ENCODE results near the gene CD28.
A peak's percentile ranks its signal among the peaks of the same experiment; 100 is the strongest.

The CD28 gene

GRCh38 chr2:203730883-203731282, 24.4 kb downstream of the CD28 start:
- H3K4me3 Mint-ChIP-seq, result no peak overlapping the region
- H3K4me1 Mint-ChIP-seq, result peaks cover 49% of the 10 kb centered on the region
- no peak for TF ChIP-seq CTCF (IDR thresholded peaks at IDR 0.05; ENCODE audit: unreplicated experiment in 3 of 3)
- H3K27ac Mint-ChIP-seq, result peak overlapping the region; percentile 21 to 88 (median 58)
- no peaks in the 10 kb centered on the region for H3K27me3 Mint-ChIP-seq (ENCODE audit: low read depth)
- no peaks in the 10 kb centered on the region for H3K36me3 Mint-ChIP-seq (ENCODE audit: low read depth)
- no peaks in the 10 kb centered on the region for H3K9me3 Mint-ChIP-seq

- no peak for TF ChIP-seq CTCF (IDR thresholded peaks at IDR 0.05; ENCODE audit: unreplicated experiment in 3 of 3)
Observed at GRCh38 chr2:203732092-203732952, 25.9 kb downstream of the CD28 start.

GRCh38 chr2:203732953-203733510, 26.6 kb downstream of the CD28 start:
- no peak for TF ChIP-seq CTCF (IDR thresholded peaks at IDR 0.05; ENCODE audit: unreplicated experiment in 3 of 3)
- Mint-ChIP-seq H3K4me3 (no peak overlapping the region), H3K27me3 (ENCODE audit: low read depth) (no peaks in the 10 kb centered on the region), H3K36me3 (ENCODE audit: low read depth) (no peaks in the 10 kb centered on the region), H3K9me3 (no peaks in the 10 kb centered on the region), H3K4me1 (peaks cover 44% of the 10 kb centered on the region), H3K27ac (peak overlapping the region; percentile 88 to 96 (median 91))

More at GRCh38 chr2:203732092-203732952, 25.9 kb downstream of the CD28 start:
- Mint-ChIP-seq H3K4me1 (peaks cover 44% of the 10 kb centered on the region), H3K36me3 (ENCODE audit: low read depth) (no peaks in the 10 kb centered on the region), H3K27ac (peak overlapping the region; percentile 88 to 96 (median 91)), H3K27me3 (ENCODE audit: low read depth) (no peaks in the 10 kb centered on the region), H3K4me3 (peak overlapping the region in 2 of 3 experiments; percentile 71 to 82), H3K9me3 (no peaks in the 10 kb centered on the region)

- H3K27me3 Mint-ChIP-seq (ENCODE audit: low read depth), result no peaks in the 10 kb centered on the region
- H3K27ac Mint-ChIP-seq, result peak overlapping the region; percentile 3 to 96 (median 36)
- no peaks in the 10 kb centered on the region for H3K36me3 Mint-ChIP-seq (ENCODE audit: low read depth)
- no peak overlapping the region for H3K4me3 Mint-ChIP-seq
- H3K4me1 Mint-ChIP-seq, result peaks cover 44% of the 10 kb centered on the region
- H3K9me3 Mint-ChIP-seq, result no peaks in the 10 kb centered on the region
- TF ChIP-seq CTCF (IDR thresholded peaks at IDR 0.05; ENCODE audit: unreplicated experiment in 3 of 3), result no peak
Observed at GRCh38 chr2:203733684-203734083, 27.2 kb downstream of the CD28 start.

- no peak for TF ChIP-seq CTCF (IDR thresholded peaks at IDR 0.05; ENCODE audit: unreplicated experiment in 3 of 3)
- Mint-ChIP-seq H3K36me3 (ENCODE audit: low read depth) (no peaks in the 10 kb centered on the region), H3K4me1 (peaks cover 48% of the 10 kb centered on the region), H3K9me3 (no peaks in the 10 kb centered on the region), H3K27ac (peak overlapping the region in 1 of 3 experiments; percentile 26), H3K27me3 (ENCODE audit: low read depth) (no peaks in the 10 kb centered on the region), H3K4me3 (no peak overlapping the region)
Observed at GRCh38 chr2:203734276-203734983, 28.0 kb downstream of the CD28 start.

Measured in nephron (organoid).